Measurements from ENCODE around the gene DNAAF6.

GRCh38 chrX:107168257-107168656 is 38.2 kb upstream of the DNAAF6 start:
- no peak for TF ChIP-seq YY1 (IDR thresholded peaks at IDR 0.05; ENCODE audit: insufficient read depth, insufficient read length)
- no peak for TF ChIP-seq ZNF274 (IDR thresholded peaks at IDR 0.05; ENCODE audit: low read depth, low read length)
- no peak for TF ChIP-seq SUZ12 (IDR thresholded peaks at IDR 0.05; ENCODE audit: extremely low read depth, insufficient read depth, insufficient read length)
